ENCODE measurements around the gene ADGRB3. TPM values are rescaled to one million over a fixed set of nuclear protein-coding genes. Genes with fewer than 3 reads are reported as not detected.

The ADGRB3 gene
- total RNA-seq, 1 experiment from 2014 or later = 0.11 TPM

GRCh38 chr6:69220375-69220774 is 585.3 kb downstream of the ADGRB3 start:
- Histone ChIP-seq H3K27me3 (ENCODE audit: low read length) (no peaks in the 10 kb centered on the region), H3K79me2 (ENCODE audit: low read length) (no peaks in the 10 kb centered on the region), H3K27ac (ENCODE audit: low read length) (no peak overlapping the region), H3F3A (ENCODE audit: low read length, unreplicated experiment) (no peaks in the 10 kb centered on the region), H3K9ac (ENCODE audit: low read length) (no peak overlapping the region), H3K9me2 (replicated peaks; ENCODE audit: low read length) (no peaks in the 10 kb centered on the region), H3K9me3 (ENCODE audit: low read length) (no peaks in the 10 kb centered on the region), H4K20me1 (ENCODE audit: low read length) (no peaks in the 10 kb centered on the region), H3K4me3 (ENCODE audit: low read length) (no peak overlapping the region), H2AFZ (ENCODE audit: low read length) (no peak overlapping the region), H3K36me3 (ENCODE audit: low read depth, low read length) (no peaks in the 10 kb centered on the region), H3K4me1 (ENCODE audit: insufficient read depth, low read length) (no peaks in the 10 kb centered on the region), H3K4me2 (ENCODE audit: low read length) (no peak overlapping the region)
- CTCF ChIA-PET = no interaction called here
- POLR2A ChIA-PET (ENCODE audit: unreplicated experiment) = no interaction called here
- DNase-seq (no peak), ATAC-seq (no peak)
- intact Hi-C loops (cut with micrococcal nuclease) = no loop called here
- TF ChIP-seq EZH2phosphoT487 (IDR thresholded peaks at IDR 0.05; ENCODE audit: borderline replicate concordance, low read length) (no peak), EZH2 (IDR thresholded peaks at IDR 0.05; ENCODE audit: low read length, unreplicated experiment) (no peak), CTCF (conservative IDR thresholded peaks at IDR 0.05; ENCODE audit: low read depth, low read length) (no peak)
- BruUV-seq (replicated peaks) = no TSS peak

- no peaks in the 10 kb centered on the region for H3K4me1 ChIP-seq (ENCODE audit: insufficient read depth, low read length)
- H3K27ac ChIP-seq (ENCODE audit: low read length) = no peak overlapping the region
- no peaks in the 10 kb centered on the region for H3K9me2 ChIP-seq (replicated peaks; ENCODE audit: low read length)
- DNase-seq = no peak
- no peaks in the 10 kb centered on the region for H3F3A ChIP-seq (ENCODE audit: low read length, unreplicated experiment)
- H4K20me1 ChIP-seq (ENCODE audit: low read length) = no peaks in the 10 kb centered on the region
- H3K4me3 ChIP-seq (ENCODE audit: low read length) = no peak overlapping the region
- H3K4me2 ChIP-seq (ENCODE audit: low read length) = no peak overlapping the region
- no peak overlapping the region for H2AFZ ChIP-seq (ENCODE audit: low read length)
- BruUV-seq (replicated peaks) = no TSS peak
- TF ChIP-seq CTCF (conservative IDR thresholded peaks at IDR 0.05; ENCODE audit: low read depth, low read length) (no peak), EZH2phosphoT487 (IDR thresholded peaks at IDR 0.05; ENCODE audit: borderline replicate concordance, low read length) (no peak), EZH2 (IDR thresholded peaks at IDR 0.05; ENCODE audit: low read length, unreplicated experiment) (no peak)
- intact Hi-C loops (cut with micrococcal nuclease) = no loop called here
- H3K27me3 ChIP-seq (ENCODE audit: low read length) = no peaks in the 10 kb centered on the region
- H3K79me2 ChIP-seq (ENCODE audit: low read length) = no peaks in the 10 kb centered on the region
- ChIA-PET POLR2A (ENCODE audit: unreplicated experiment) (no interaction called here), CTCF (no interaction called here)
- no peak for ATAC-seq
- no peaks in the 10 kb centered on the region for H3K9me3 ChIP-seq (ENCODE audit: low read length)
- no peak overlapping the region for H3K9ac ChIP-seq (ENCODE audit: low read length)
- H3K36me3 ChIP-seq (ENCODE audit: low read depth, low read length) = no peaks in the 10 kb centered on the region
Observed at GRCh38 chr6:69232008-69232407, 596.9 kb downstream of the ADGRB3 start.

- TF ChIP-seq CTCF (conservative IDR thresholded peaks at IDR 0.05; ENCODE audit: low read depth, low read length) (no peak), EZH2 (IDR thresholded peaks at IDR 0.05; ENCODE audit: low read length, unreplicated experiment) (no peak), EZH2phosphoT487 (IDR thresholded peaks at IDR 0.05; ENCODE audit: borderline replicate concordance, low read length) (no peak)
- no peak overlapping the region for H3K9ac ChIP-seq (ENCODE audit: low read length)
- H3K9me3 ChIP-seq (ENCODE audit: low read length) = no peaks in the 10 kb centered on the region
- H3K27me3 ChIP-seq (ENCODE audit: low read length) = no peaks in the 10 kb centered on the region
- H4K20me1 ChIP-seq (ENCODE audit: low read length) = no peaks in the 10 kb centered on the region
- no peaks in the 10 kb centered on the region for H3K9me2 ChIP-seq (replicated peaks; ENCODE audit: low read length)
- no peak overlapping the region for H3K27ac ChIP-seq (ENCODE audit: low read length)
- intact Hi-C loops (cut with micrococcal nuclease) = no loop called here
- no peak for DNase-seq
- H3K79me2 ChIP-seq (ENCODE audit: low read length) = no peaks in the 10 kb centered on the region
- no peaks in the 10 kb centered on the region for H3F3A ChIP-seq (ENCODE audit: low read length, unreplicated experiment)
- ChIA-PET POLR2A (ENCODE audit: unreplicated experiment) (no interaction called here), CTCF (interaction anchor here (0.6 kb wide), 1 partner anchor 841 kb away, joined by 3 read pairs; no protein-coding TSS in a partner anchor)
- H3K4me1 ChIP-seq (ENCODE audit: insufficient read depth, low read length) = no peaks in the 10 kb centered on the region
- no peak for ATAC-seq
- H3K4me3 ChIP-seq (ENCODE audit: low read length) = no peak overlapping the region
- no peaks in the 10 kb centered on the region for H3K36me3 ChIP-seq (ENCODE audit: low read depth, low read length)
- H3K4me2 ChIP-seq (ENCODE audit: low read length) = no peak overlapping the region
- BruUV-seq (replicated peaks) = no TSS peak
- H2AFZ ChIP-seq (ENCODE audit: low read length) = no peak overlapping the region
Observed at GRCh38 chr6:69232496-69232895, 597.4 kb downstream of the ADGRB3 start.
